HG02610 (cell line): ENCODE data around the gene SMAD7.

Source experiments
- ATAC-seq: cut with Tn5 transposase; IDR thresholded peaks from one replicate; pipeline ENCODE4 v1.9.1; 2021; ENCODE audit warnings: mild to moderate bottlenecking, moderate library complexity; ENCODE audit not compliant: unreplicated experiment

Gene SMAD7

GRCh38 chr18:48919547-48919946, 31.2 kb downstream of the SMAD7 start:
- ATAC-seq, result no peak

- ATAC-seq, result no peak
These were observed 31.9 kb downstream of the SMAD7 start for GRCh38 chr18:48918660-48919456.

- no peak for ATAC-seq
These were observed 32.9 kb downstream of the SMAD7 start for GRCh38 chr18:48917579-48918517.

GRCh38 chr18:48915626-48916425, 34.9 kb downstream of the SMAD7 start:
- no peak for ATAC-seq

GRCh38 chr18:48914581-48915251, 36.0 kb downstream of the SMAD7 start:
- no peak for ATAC-seq

GRCh38 chr18:48913775-48914174, 37.0 kb downstream of the SMAD7 start:
- ATAC-seq, result no peak

- no peak for ATAC-seq
These were observed 37.6 kb downstream of the SMAD7 start for GRCh38 chr18:48913201-48913600.

GRCh38 chr18:48910972-48911545, 39.7 kb downstream of the SMAD7 start:
- no peak for ATAC-seq

GRCh38 chr18:48909721-48910120, 41.0 kb downstream of the SMAD7 start:
- ATAC-seq, result no peak

- ATAC-seq, result no peak
These were observed 41.8 kb downstream of the SMAD7 start for GRCh38 chr18:48908916-48909315.

GRCh38 chr18:48905513-48905912, 45.3 kb downstream of the SMAD7 start:
- no peak for ATAC-seq

GRCh38 chr18:48904847-48905394, 45.8 kb downstream of the SMAD7 start:
- ATAC-seq, result no peak

GRCh38 chr18:48904091-48904490, 46.7 kb downstream of the SMAD7 start:
- no peak for ATAC-seq

GRCh38 chr18:48902856-48903601, 47.7 kb downstream of the SMAD7 start:
- no peak for ATAC-seq

GRCh38 chr18:48902023-48902855, 48.5 kb downstream of the SMAD7 start:
- no peak for ATAC-seq

GRCh38 chr18:48901145-48902022, 49.4 kb downstream of the SMAD7 start:
- no peak for ATAC-seq

GRCh38 chr18:48900469-48900868, 50.3 kb downstream of the SMAD7 start:
- no peak for ATAC-seq
